Left colon (tissue), 2 donors: ENCODE measurements around the gene MNDA. TPM values are rescaled to one million over a fixed set of nuclear protein-coding genes. Genes with fewer than 3 reads are reported as not detected.
"Not testable (repeated sequence)": the region's sequence is repeated elsewhere in the genome, so short reads cannot be mapped to it uniquely, and the experiment has no call there.

Experiments used
- ATAC-seq: fragments of 200-7000 bp; cut with Tn5 transposase; one replicate; pipeline ENCODE4 v1.9.1; 2020; ENCODE audit warnings: mild to moderate bottlenecking, moderate library complexity
- DNase-seq, 2 donors: peaks; one replicate each; pipeline ENCODE4 v3.0.0-alpha.2; 2020
- intact Hi-C, 2 donors: fragments of 100-400 bp; cut with DNase I in 1 of 2; cut with micrococcal nuclease in 1 of 2; formaldehyde crosslinking; loops; one replicate each; pipeline versions ENCODE4 v1.11.2 to v1.14.0; 2022; cut with DNase I, micrococcal nuclease
- total RNA-seq, 2 donors: library from RNA; stranded (reverse); fragmentation: NEBNext Ultra II Directional; extraction: Animal tissue kit (Norgen Biotek cat#: 25700); gene quantifications; one replicate each; pipeline ENCODE4 v1.2.1, GENCODE V29; 2021
- donor health status: DM: no; HTN: no; CAD: no.
- donor health status: DM: yes; HTN: yes; CAD: no.

The MNDA gene
- total RNA-seq, 2 donors from 2014 or later: 1.2 to 2.2 TPM

DNA sequence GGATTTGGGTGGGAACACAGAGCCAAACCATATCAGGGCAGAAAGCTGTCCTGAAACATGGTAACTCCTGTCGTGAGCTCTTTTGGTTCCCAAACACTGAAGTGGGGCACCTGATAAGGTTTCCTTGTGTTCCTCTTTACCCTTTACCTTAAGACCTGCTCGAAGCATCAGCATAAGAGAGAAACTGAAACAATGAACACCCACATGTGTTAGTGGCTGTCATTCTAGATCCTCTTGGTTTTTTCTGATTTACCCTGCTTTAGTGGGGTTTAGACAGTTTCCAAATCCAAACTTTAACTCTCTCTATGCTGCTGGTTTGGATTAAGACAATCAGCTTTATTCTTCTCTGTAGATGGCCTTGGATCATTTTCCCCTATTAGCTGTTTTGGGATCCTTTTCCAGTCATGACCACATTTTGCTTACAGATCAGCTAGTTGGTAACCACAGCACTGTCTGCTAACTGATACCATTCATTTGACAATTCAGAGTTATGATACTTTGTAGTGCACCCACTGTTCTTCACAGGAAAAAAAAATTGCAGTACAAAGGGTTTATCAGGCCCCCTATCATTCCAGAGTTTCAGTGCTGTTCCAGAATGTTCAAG lies 975 bp upstream of the MNDA start:
- intact Hi-C loops: no loop called here
- DNase-seq (no peak), ATAC-seq (no peak)

DNA sequence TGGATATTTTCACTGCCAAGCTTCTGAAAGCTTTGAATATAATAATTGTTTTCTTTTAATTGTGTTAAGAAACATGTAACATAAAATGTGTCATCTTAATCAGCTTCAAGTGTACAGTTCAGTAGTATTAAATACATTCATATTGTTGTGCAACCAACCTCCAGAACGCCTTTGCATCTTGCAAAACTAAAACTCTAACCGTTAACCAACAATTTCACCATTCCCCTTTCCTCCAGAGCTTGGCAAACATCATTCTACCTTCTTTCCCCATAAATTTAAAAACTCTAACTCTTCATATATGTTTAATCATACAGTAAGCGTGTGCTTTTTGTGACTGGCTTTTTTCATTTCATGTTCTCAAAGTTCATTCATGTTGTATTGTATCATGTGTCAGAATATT lies 2.1 kb downstream of the MNDA start:
- intact Hi-C loops: no loop called here
- ATAC-seq: no peak
- DNase-seq: no peak

DNA sequence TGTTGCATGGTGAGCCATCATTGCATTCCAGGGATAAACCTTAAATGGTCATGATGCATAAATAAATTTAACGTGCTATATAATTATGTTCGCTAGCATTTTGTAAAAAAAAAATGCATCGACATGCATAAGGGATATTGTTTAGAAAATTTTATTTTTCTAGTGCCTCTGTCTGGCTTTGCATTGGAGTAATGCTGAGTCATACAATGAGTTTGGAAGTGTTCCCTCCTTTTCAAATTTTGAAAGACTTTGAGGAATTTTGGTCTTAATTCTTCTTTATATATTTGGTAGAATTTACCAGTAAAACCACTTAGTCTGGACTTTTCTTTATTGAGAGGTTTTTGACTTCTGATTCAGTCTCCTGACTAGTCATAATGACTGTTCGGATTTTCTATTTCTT lies 4.9 kb downstream of the MNDA start:
- intact Hi-C loops: no loop called here
- no peak for DNase-seq
- no peak for ATAC-seq

DNA sequence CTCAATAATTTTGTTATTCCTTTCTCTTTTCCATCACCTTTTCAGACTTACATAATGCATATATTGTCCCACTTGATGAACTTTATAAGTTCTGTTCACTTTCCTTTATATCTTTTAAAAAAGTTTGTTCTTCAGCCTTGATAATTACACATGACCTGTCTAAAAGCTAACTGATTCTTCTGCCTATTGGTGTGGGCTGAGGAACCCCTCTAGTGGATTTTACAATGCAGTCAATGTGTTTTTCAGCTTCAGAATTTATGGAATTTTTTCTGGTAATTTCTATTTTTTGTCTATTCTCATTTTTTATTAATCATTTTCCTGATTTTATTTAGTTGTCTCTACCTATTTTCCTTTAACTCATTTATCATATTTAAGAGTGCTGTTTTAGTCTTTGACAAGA lies 7.5 kb downstream of the MNDA start:
- ATAC-seq (no peak), DNase-seq (no peak)
- intact Hi-C loops: no loop called here

DNA sequence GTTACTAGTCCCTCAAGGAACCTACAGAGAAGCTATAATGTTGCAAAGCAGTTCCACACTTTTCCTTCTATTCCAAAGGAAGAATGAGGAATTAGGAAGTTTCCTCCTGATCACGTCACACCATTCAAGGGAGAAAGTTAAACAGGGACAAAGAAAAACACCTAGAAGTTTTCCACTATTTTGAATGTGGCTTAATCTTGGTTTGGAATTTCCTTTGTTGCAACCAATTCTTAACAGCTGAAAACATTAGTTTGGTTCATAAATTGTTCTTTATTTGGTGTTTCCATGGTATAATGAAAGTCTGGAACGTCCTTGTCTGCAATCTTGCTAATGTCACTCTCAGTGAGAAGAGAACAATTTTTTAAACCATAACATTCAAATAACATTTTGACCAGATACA lies 8.4 kb downstream of the MNDA start:
- intact Hi-C loops: no loop called here
- no peak for DNase-seq
- ATAC-seq: no peak

DNA sequence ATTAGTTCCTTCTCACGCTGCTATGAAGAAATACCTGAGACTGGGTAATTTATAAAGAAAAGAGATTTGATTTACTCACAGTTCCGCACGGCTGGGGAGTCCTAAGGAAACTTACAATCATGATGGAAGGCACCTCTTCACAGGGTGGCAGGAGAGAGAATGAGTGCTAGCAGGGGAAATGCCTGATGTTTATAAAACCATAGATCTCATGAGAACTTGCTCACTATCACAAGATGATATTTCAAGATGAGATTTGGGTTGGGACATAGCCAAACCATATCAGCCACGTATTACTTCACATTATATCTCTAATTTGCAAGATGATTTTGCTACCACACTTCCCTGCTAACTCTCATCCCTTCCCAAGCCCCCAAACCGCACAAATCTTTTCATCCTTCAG lies 9.1 kb downstream of the MNDA start:
- no peak for DNase-seq
- ATAC-seq: no peak
- intact Hi-C loops: no loop called here

DNA sequence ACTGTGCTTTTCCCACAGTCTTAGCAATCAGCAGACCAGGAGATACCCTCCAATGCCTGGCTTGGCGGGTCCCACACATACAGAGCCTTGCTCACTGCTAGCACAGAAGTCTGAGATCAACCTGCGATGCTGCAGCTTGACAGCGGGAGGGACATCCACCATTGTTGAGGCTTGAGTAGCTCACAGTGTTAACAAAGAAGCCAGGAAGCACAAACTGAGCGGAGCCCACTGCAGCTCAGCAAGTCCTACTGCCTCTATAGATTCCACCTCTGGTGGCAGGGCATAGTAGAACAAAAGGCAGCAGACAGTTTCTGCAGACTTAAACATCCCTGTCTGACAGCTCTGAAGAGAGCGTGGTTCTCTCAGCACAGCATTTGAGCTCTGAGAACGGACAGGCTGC lies 33.4 kb downstream of the MNDA start:
- ATAC-seq (no peak), DNase-seq (no peak)
- intact Hi-C loops: no loop called here

DNA sequence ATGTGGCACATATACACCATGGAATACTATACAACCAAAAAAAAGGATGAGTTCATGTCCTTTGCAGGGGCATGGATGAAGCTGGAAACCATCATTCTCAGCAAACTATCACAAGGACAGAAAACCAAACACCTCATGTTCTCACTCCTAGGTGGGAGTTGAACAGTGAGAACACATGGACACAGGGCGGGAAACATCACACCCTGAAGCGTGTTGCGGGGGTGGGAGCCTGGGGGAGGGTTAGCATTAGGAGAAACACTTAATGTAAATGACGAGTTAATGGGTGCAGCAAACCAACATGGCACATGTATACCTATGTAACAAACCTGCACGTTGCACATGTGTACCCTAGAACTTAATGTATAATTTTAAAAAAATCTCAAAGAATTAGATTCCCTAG lies 39.3 kb downstream of the MNDA start:
- DNase-seq, intact Hi-C loops, ATAC-seq: not testable (repeated sequence)

DNA sequence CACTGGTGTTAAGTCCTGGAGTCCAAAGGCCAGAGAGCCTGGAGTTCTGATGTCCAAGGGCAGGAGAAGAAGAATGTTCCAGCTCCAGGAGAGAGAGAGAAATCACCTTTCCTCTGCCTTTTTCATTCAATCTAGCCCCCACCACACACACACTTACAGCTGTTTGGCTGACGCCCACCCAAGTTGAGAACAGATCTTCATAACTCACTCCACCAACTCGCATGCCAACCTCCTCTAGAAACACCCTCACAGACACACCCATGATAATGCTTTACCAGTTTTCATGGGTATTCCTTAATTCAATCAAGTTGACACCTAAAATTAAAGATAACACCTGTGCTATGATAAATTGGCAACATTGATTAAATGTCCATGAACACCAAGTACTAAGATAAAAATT lies 42.0 kb downstream of the MNDA start:
- intact Hi-C loops: no loop called here
- no peak for ATAC-seq
- DNase-seq: no peak

DNA sequence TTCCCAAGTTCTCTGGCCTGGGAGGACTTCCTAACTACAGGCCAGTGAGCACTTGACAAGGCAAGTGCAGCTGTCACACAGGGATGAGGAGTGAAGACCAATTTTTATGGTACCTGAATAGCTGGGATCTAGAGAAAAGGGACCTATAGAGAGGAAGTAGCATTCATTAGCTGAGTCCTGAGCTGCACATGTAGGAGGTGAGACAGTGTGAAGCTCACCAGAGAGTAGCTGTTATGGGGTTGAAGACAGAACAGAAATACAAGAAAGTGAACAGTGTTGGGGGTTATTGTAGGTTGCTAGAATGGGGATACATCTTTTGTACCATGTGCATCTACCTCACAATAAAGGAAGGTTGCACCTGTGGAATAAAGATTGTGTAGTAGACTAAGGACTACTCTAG lies 62.5 kb downstream of the MNDA start:
- DNase-seq (no peak), ATAC-seq (no peak)
- intact Hi-C loops: no loop called here

DNA sequence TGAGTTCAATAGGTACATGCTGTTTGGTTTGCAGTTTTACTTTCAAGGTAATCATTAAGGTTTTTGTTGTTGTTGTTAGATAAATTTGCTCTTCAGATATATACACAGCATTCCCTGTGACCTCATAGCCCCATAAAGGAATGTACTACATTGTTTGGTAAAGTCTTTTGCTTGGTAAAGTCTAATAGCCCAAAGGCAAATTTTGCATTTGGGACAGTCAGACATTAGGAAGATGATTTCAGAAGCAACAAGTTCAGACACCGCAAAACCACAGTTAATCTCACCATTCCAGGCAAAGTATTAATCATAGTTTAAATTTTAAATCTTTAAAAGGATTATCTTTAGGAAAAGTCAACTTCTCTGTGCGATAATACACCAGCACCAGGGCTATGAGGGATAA lies 67.6 kb downstream of the MNDA start:
- DNase-seq: no peak
- intact Hi-C loops: no loop called here
- no peak for ATAC-seq

Other genes with a start within 250 kb of the MNDA start
- not detected for gene OR10Z1, start 226.1 kb upstream of the MNDA start, total RNA-seq
- not detected for gene SPTA1, start 144.6 kb upstream of the MNDA start, total RNA-seq
- not detected for gene OR6K2, start 130.7 kb upstream of the MNDA start, total RNA-seq
- gene OR6K3, start 110.6 kb upstream of the MNDA start, total RNA-seq: not detected
- not detected for gene OR6K6, start 76.6 kb upstream of the MNDA start, total RNA-seq
- gene OR6N1, start 59.2 kb upstream of the MNDA start, total RNA-seq: not detected
- gene OR6N2, start 50.1 kb upstream of the MNDA start, total RNA-seq: not detected
- gene PYHIN1, start 100.2 kb downstream of the MNDA start, total RNA-seq: 1 to 10 TPM in 1 of 2 donors, under 1 TPM in 1; 0.31 to 1.1 TPM
- 10 to 100 TPM; 14.3 to 22.3 TPM for gene IFI16, start 178.6 kb downstream of the MNDA start, total RNA-seq
- gene AIM2, start 245.4 kb downstream of the MNDA start, total RNA-seq: 1 to 10 TPM in 1 of 2 donors, under 1 TPM in 1; 0.92 to 1.1 TPM